Measurements from ENCODE around the gene S100B.

The S100B gene

GRCh38 chr21:46554431-46555224 lies 50.3 kb downstream of the S100B start:
- H3K36me3 ChIP-seq (ENCODE audit: control insufficient read depth, insufficient read depth, low read length): peaks cover 21% of the 10 kb centered on the region
- 94 to 95% methylated on average over 30 of the region's 30 CpGs for WGBS, 2 experiments
- H3K27me3 ChIP-seq (ENCODE audit: control insufficient read depth, insufficient read depth, low read length, poor library complexity, severe bottlenecking): no peaks in the 10 kb centered on the region
- no peak overlapping the region for H3K4me3 ChIP-seq (ENCODE audit: insufficient read depth, low read depth, low read length)
- H3K4me1 ChIP-seq (ENCODE audit: control insufficient read depth, insufficient read depth, low read length): no peaks in the 10 kb centered on the region
- no peaks in the 10 kb centered on the region for H3K9me3 ChIP-seq (ENCODE audit: control insufficient read depth, low read length)
- H3K27ac ChIP-seq (ENCODE audit: insufficient read depth, low read depth, low read length, poor library complexity, severe bottlenecking): no peak overlapping the region

GRCh38 chr21:46553993-46554392 lies 50.9 kb downstream of the S100B start:
- no peaks in the 10 kb centered on the region for H3K27me3 ChIP-seq (ENCODE audit: control insufficient read depth, insufficient read depth, low read length, poor library complexity, severe bottlenecking)
- no peak overlapping the region for H3K4me3 ChIP-seq (ENCODE audit: insufficient read depth, low read depth, low read length)
- 95 to 96% methylated on average over 13 of the region's 13 CpGs for WGBS, 2 experiments
- peaks cover 21% of the 10 kb centered on the region for H3K36me3 ChIP-seq (ENCODE audit: control insufficient read depth, insufficient read depth, low read length)
- no peaks in the 10 kb centered on the region for H3K9me3 ChIP-seq (ENCODE audit: control insufficient read depth, low read length)
- no peak overlapping the region for H3K27ac ChIP-seq (ENCODE audit: insufficient read depth, low read depth, low read length, poor library complexity, severe bottlenecking)
- H3K4me1 ChIP-seq (ENCODE audit: control insufficient read depth, insufficient read depth, low read length): no peaks in the 10 kb centered on the region

GRCh38 chr21:46552865-46553379 lies 52.0 kb downstream of the S100B start:
- Histone ChIP-seq H3K27ac (ENCODE audit: insufficient read depth, low read depth, low read length, poor library complexity, severe bottlenecking) (no peak overlapping the region), H3K36me3 (ENCODE audit: control insufficient read depth, insufficient read depth, low read length) (peaks cover 23% of the 10 kb centered on the region), H3K4me3 (ENCODE audit: insufficient read depth, low read depth, low read length) (no peak overlapping the region), H3K27me3 (ENCODE audit: control insufficient read depth, insufficient read depth, low read length, poor library complexity, severe bottlenecking) (no peaks in the 10 kb centered on the region), H3K9me3 (ENCODE audit: control insufficient read depth, low read length) (no peaks in the 10 kb centered on the region), H3K4me1 (ENCODE audit: control insufficient read depth, insufficient read depth, low read length) (no peaks in the 10 kb centered on the region)
- WGBS, 2 experiments: 90 to 98% methylated on average over 5 of the region's 5 CpGs

DNA sequence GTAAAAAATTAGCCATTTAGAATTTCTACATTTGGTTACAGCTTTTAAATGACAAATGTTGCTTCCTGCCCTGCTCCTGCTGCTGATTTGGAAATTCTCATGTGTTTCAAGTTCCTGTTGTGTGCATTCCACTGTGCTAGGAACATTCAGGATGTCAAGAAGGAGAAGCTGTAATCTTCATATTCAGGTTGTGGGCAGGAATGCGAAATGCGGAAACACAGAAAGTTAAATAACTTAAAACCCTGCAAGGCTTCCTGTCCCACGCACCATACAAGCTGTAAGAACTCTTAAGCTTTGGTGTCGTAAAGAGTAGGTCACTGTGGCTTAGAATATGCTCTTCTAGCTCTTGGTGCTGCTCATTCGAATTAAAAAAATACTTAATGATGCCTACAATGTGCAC lies 52.6 kb downstream of the S100B start:
- Histone ChIP-seq H3K9me3 (ENCODE audit: control insufficient read depth, low read length) (no peaks in the 10 kb centered on the region), H3K27me3 (ENCODE audit: control insufficient read depth, insufficient read depth, low read length, poor library complexity, severe bottlenecking) (no peaks in the 10 kb centered on the region), H3K27ac (ENCODE audit: insufficient read depth, low read depth, low read length, poor library complexity, severe bottlenecking) (no peak overlapping the region), H3K4me1 (ENCODE audit: control insufficient read depth, insufficient read depth, low read length) (no peaks in the 10 kb centered on the region), H3K36me3 (ENCODE audit: control insufficient read depth, insufficient read depth, low read length) (peaks cover 25% of the 10 kb centered on the region), H3K4me3 (ENCODE audit: insufficient read depth, low read depth, low read length) (no peak overlapping the region)
- WGBS, 2 experiments: 96% methylated on average over 5 of the region's 5 CpGs

DNA sequence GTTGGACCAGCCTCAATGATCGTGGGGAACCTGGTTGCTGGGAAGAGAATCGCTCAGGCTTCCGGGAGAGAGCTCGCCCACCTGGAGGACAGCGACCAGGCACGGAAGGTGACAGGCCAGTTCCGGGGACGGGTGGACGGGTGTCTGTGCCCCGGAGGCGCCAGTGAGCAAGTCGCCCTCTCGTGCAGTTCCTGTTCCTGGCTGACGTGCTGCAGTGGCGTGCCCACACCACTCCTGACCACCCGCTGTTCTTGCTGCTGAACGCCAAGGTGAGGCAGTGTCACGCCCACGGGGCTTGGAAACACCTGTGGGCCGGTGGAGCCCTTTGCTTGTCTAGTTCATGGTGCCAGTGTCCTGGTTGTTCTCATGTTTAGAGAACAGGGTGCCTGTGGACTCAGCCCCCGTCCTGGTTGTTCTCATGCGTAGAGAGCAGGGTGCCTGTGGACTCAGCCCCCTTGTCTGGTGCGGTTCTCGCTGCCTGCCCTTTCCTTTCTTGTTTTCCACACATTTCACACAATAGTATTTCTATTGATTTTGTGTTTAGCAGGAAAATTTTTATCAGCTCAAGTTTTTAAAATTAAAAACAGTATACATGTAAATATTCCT lies 53.1 kb downstream of the S100B start:
- no peaks in the 10 kb centered on the region for H3K27me3 ChIP-seq (ENCODE audit: control insufficient read depth, insufficient read depth, low read length, poor library complexity, severe bottlenecking)
- no peak overlapping the region for H3K27ac ChIP-seq (ENCODE audit: insufficient read depth, low read depth, low read length, poor library complexity, severe bottlenecking)
- no peaks in the 10 kb centered on the region for H3K9me3 ChIP-seq (ENCODE audit: control insufficient read depth, low read length)
- H3K36me3 ChIP-seq (ENCODE audit: control insufficient read depth, insufficient read depth, low read length): peaks cover 21% of the 10 kb centered on the region
- WGBS, 2 experiments: 93 to 94% methylated on average over 24 of the region's 24 CpGs
- H3K4me3 ChIP-seq (ENCODE audit: insufficient read depth, low read depth, low read length): no peak overlapping the region
- H3K4me1 ChIP-seq (ENCODE audit: control insufficient read depth, insufficient read depth, low read length): no peaks in the 10 kb centered on the region

DNA sequence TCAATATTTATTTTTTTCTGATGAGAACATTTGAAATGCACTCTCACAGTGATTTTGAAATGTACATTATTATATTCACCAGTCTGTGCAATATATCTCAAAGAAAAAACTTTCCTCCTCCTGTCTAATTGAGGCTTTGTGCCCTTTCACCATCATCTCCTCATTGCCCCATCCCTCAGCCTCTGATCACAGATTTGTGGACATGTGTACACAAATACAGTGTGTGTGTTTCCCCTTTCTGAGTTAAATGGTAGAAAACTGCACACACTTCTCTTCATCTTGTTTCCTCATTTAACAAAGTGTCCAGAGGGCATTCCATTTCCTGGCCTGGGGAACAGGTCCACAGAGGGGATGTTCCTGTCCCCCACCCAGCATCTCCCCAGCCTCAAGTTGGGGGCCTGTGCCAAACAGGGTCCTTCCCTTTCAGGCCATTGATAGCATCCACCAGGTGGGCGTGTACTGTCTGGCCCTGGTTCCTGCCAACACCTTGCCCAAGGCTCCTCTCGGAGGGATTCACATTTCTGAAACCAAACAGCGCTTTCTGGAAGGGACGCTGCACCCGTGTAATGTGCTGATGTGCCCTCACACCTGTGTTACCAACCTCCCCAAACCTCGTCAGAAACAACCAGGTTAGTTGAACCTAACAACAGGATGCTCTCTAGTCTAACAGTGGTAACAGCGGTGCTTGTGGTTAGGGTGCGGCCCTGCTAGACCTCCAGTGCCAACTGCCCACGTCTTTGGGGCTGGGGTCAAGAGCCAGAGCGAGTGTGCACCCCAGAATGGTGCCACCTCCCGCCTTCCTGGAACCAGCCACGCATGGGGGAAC lies 54.6 kb downstream of the S100B start:
- WGBS, 2 experiments: 95% methylated on average over 12 of the region's 12 CpGs
- no peaks in the 10 kb centered on the region for H3K9me3 ChIP-seq (ENCODE audit: control insufficient read depth, low read length)
- H3K4me1 ChIP-seq (ENCODE audit: control insufficient read depth, insufficient read depth, low read length): no peaks in the 10 kb centered on the region
- H3K36me3 ChIP-seq (ENCODE audit: control insufficient read depth, insufficient read depth, low read length): peaks cover 26% of the 10 kb centered on the region
- no peaks in the 10 kb centered on the region for H3K27me3 ChIP-seq (ENCODE audit: control insufficient read depth, insufficient read depth, low read length, poor library complexity, severe bottlenecking)
- no peak overlapping the region for H3K27ac ChIP-seq (ENCODE audit: insufficient read depth, low read depth, low read length, poor library complexity, severe bottlenecking)
- no peak overlapping the region for H3K4me3 ChIP-seq (ENCODE audit: insufficient read depth, low read depth, low read length)

GRCh38 chr21:46549650-46550049 lies 55.2 kb downstream of the S100B start:
- peaks cover 26% of the 10 kb centered on the region for H3K36me3 ChIP-seq (ENCODE audit: control insufficient read depth, insufficient read depth, low read length)
- WGBS, 2 experiments: 96 to 97% methylated on average over 18 of the region's 18 CpGs
- no peak overlapping the region for H3K4me3 ChIP-seq (ENCODE audit: insufficient read depth, low read depth, low read length)
- no peak overlapping the region for H3K27ac ChIP-seq (ENCODE audit: insufficient read depth, low read depth, low read length, poor library complexity, severe bottlenecking)
- H3K4me1 ChIP-seq (ENCODE audit: control insufficient read depth, insufficient read depth, low read length): no peaks in the 10 kb centered on the region
- no peaks in the 10 kb centered on the region for H3K9me3 ChIP-seq (ENCODE audit: control insufficient read depth, low read length)
- no peaks in the 10 kb centered on the region for H3K27me3 ChIP-seq (ENCODE audit: control insufficient read depth, insufficient read depth, low read length, poor library complexity, severe bottlenecking)
